Measurements from ENCODE around the gene UBA1.

UBA1 gene

DNA sequence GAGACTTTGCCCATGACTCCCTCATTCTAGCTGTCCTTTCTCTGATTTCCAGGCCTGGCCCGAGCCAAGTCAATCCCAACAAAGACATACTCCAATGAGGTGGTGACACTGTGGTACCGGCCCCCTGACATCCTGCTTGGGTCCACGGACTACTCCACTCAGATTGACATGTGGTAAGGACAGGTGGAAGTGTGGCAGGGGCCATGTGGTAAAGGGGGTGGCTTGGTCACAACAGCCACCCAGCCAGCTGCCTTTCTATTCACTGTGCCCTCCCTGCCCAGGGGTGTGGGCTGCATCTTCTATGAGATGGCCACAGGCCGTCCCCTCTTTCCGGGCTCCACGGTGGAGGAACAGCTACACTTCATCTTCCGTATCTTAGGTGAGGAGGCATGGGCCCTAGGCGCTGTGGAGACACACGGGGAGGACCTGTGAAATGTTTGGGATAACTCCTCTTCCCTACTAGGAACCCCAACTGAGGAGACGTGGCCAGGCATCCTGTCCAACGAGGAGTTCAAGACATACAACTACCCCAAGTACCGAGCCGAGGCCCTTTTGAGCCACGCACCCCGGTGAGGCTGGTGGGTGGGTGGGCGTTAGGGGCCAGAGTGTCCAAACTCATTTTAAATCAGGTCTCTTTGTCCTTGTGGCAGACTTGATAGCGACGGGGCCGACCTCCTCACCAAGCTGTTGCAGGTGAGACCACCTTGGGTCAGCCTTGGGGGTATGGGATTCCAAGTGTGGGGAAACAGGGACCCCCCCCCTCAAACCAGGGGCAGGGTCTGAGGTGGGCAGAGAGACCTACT, 33.1 kb downstream of the UBA1 start:
- H3F3A ChIP-seq (ENCODE audit: low read depth): no peaks in the 10 kb centered on the region
- H3K4me1 ChIP-seq (ENCODE audit: insufficient read depth, low read length, poor library complexity, severe bottlenecking): peaks cover under 1% of the 10 kb centered on the region
- TF ChIP-seq EZH2phosphoT487 (IDR thresholded peaks at IDR 0.05; ENCODE audit: borderline replicate concordance): no peak
- TF ChIP-seq, protein P1, sequence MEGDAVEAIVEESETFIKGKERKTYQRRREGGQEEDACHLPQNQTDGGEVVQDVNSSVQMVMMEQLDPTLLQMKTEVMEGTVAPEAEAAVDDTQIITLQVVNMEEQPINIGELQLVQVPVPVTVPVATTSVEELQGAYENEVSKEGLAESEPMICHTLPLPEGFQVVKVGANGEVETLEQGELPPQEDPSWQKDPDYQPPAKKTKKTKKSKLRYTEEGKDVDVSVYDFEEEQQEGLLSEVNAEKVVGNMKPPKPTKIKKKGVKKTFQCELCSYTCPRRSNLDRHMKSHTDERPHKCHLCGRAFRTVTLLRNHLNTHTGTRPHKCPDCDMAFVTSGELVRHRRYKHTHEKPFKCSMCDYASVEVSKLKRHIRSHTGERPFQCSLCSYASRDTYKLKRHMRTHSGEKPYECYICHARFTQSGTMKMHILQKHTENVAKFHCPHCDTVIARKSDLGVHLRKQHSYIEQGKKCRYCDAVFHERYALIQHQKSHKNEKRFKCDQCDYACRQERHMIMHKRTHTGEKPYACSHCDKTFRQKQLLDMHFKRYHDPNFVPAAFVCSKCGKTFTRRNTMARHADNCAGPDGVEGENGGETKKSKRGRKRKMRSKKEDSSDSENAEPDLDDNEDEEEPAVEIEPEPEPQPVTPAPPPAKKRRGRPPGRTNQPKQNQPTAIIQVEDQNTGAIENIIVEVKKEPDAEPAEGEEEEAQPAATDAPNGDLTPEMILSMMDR (conservative IDR thresholded peaks at IDR 0.05; ENCODE audit: low read length): no peak
- H3K9me3 ChIP-seq (ENCODE audit: insufficient read depth, low read depth, low read length): no peaks in the 10 kb centered on the region
- no peaks in the 10 kb centered on the region for H3K27me3 ChIP-seq (ENCODE audit: insufficient read depth, low read length, poor library complexity, severe bottlenecking)
- H3K9ac ChIP-seq (ENCODE audit: low read depth, low read length, poor library complexity, severe bottlenecking): no peak overlapping the region
- H3K4me3 ChIP-seq (ENCODE audit: low read length, poor library complexity, severe bottlenecking): no peak overlapping the region
- no peaks in the 10 kb centered on the region for H3K9me2 ChIP-seq (replicated peaks; ENCODE audit: low read depth, low read length)
- H2AFZ ChIP-seq (ENCODE audit: low read length): no peak overlapping the region
- peaks cover 16% of the 10 kb centered on the region for H4K20me1 ChIP-seq (ENCODE audit: insufficient read depth, low read length, poor library complexity, severe bottlenecking)
- H3K36me3 ChIP-seq (ENCODE audit: insufficient read depth, low read length): peaks cover 58% of the 10 kb centered on the region; the same call in 1 of the 2 replicates
- H3K79me2 ChIP-seq (ENCODE audit: insufficient read depth, low read length): peaks cover 20% of the 10 kb centered on the region
- no peak overlapping the region for H3K4me2 ChIP-seq (ENCODE audit: low read depth, low read length, poor library complexity, severe bottlenecking)

- no peaks in the 10 kb centered on the region for H3F3A ChIP-seq (ENCODE audit: low read depth)
- H3K9ac ChIP-seq (ENCODE audit: low read depth, low read length, poor library complexity, severe bottlenecking): no peak overlapping the region
- no peak overlapping the region for H3K4me2 ChIP-seq (ENCODE audit: low read depth, low read length, poor library complexity, severe bottlenecking)
- H3K4me3 ChIP-seq (ENCODE audit: low read length, poor library complexity, severe bottlenecking): no peak overlapping the region
- H4K20me1 ChIP-seq (ENCODE audit: insufficient read depth, low read length, poor library complexity, severe bottlenecking): peaks cover 11% of the 10 kb centered on the region
- no peaks in the 10 kb centered on the region for H3K9me2 ChIP-seq (replicated peaks; ENCODE audit: low read depth, low read length)
- no peak for TF ChIP-seq EZH2phosphoT487 (IDR thresholded peaks at IDR 0.05; ENCODE audit: borderline replicate concordance)
- TF ChIP-seq, protein P1 (conservative IDR thresholded peaks at IDR 0.05; ENCODE audit: low read length): no peak
- H3K4me1 ChIP-seq (ENCODE audit: insufficient read depth, low read length, poor library complexity, severe bottlenecking): peaks cover 6% of the 10 kb centered on the region
- no peaks in the 10 kb centered on the region for H3K9me3 ChIP-seq (ENCODE audit: insufficient read depth, low read depth, low read length)
- H3K36me3 ChIP-seq (ENCODE audit: insufficient read depth, low read length): peaks cover 58% of the 10 kb centered on the region; the same call in 1 of the 2 replicates
- no peaks in the 10 kb centered on the region for H3K27me3 ChIP-seq (ENCODE audit: insufficient read depth, low read length, poor library complexity, severe bottlenecking)
- H3K79me2 ChIP-seq (ENCODE audit: insufficient read depth, low read length): peaks cover 16% of the 10 kb centered on the region
- no peak overlapping the region for H2AFZ ChIP-seq (ENCODE audit: low read length)
Measured at GRCh38 chrX:47227334-47227583, 33.6 kb downstream of the UBA1 start.

- Histone ChIP-seq H3K4me3 (ENCODE audit: low read length, poor library complexity, severe bottlenecking) (no peak overlapping the region), H2AFZ (ENCODE audit: low read length) (no peak overlapping the region), H3K4me1 (ENCODE audit: insufficient read depth, low read length, poor library complexity, severe bottlenecking) (peaks cover 7% of the 10 kb centered on the region), H3F3A (ENCODE audit: low read depth) (no peaks in the 10 kb centered on the region), H3K9me2 (replicated peaks; ENCODE audit: low read depth, low read length) (no peaks in the 10 kb centered on the region), H3K36me3 (ENCODE audit: insufficient read depth, low read length) (peaks cover 48% of the 10 kb centered on the region; the same call in 1 of the 2 replicates), H3K9ac (ENCODE audit: low read depth, low read length, poor library complexity, severe bottlenecking) (no peak overlapping the region), H3K4me2 (ENCODE audit: low read depth, low read length, poor library complexity, severe bottlenecking) (no peak overlapping the region), H3K27me3 (ENCODE audit: insufficient read depth, low read length, poor library complexity, severe bottlenecking) (no peaks in the 10 kb centered on the region), H3K9me3 (ENCODE audit: insufficient read depth, low read depth, low read length) (no peaks in the 10 kb centered on the region), H4K20me1 (ENCODE audit: insufficient read depth, low read length, poor library complexity, severe bottlenecking) (peaks cover 2% of the 10 kb centered on the region), H3K79me2 (ENCODE audit: insufficient read depth, low read length) (peaks cover 12% of the 10 kb centered on the region)
- TF ChIP-seq, protein P1 (conservative IDR thresholded peaks at IDR 0.05; ENCODE audit: low read length): no peak
- TF ChIP-seq EZH2phosphoT487 (IDR thresholded peaks at IDR 0.05; ENCODE audit: borderline replicate concordance): no peak
Measured at GRCh38 chrX:47228550-47229270, 35.1 kb downstream of the UBA1 start.
